Peyer's patch (tissue), 4 donors: Measurements from ENCODE around the gene ABCA13. TPM values are rescaled to one million over a fixed set of nuclear protein-coding genes. Genes with fewer than 3 reads are reported as not detected.
"Not testable (repeated sequence)": the region's sequence is repeated elsewhere in the genome, so short reads cannot be mapped to it uniquely, and the experiment has no call there.

Experiments
- DNase-seq, 3 donors: peaks; one replicate each; pipeline ENCODE4 v3.0.0-alpha.2; 2017 to 2019
- H3K27ac ChIP-seq, 4 donors: fragments of 200-600 bp; sonication (generic); one replicate each; pipeline ENCODE4 v1.5.1; 2016 to 2019
- H3K27me3 ChIP-seq, 2 donors: fragments of 200-600 bp; sonication (generic); one replicate each; pipeline ENCODE4 v1.5.1; 2019
- H3K36me3 ChIP-seq, 3 donors: fragments of 200-600 bp; sonication (generic); one replicate each; pipeline ENCODE4 v1.5.1; 2016 to 2019
- H3K4me1 ChIP-seq, 4 donors: fragments of 200-600 bp; sonication (generic); one replicate each; pipeline ENCODE4 v1.5.1; 2016 to 2019
- H3K4me3 ChIP-seq, 4 donors: fragments of 200-600 bp; sonication (generic); 1 replicate in 3 of 4; 2 replicates in 1 of 4; pipeline ENCODE4 v1.5.1; 2016 to 2019; ENCODE audit warnings: mild to moderate bottlenecking in 1 of 4
- H3K9me3 ChIP-seq, 4 donors: fragments of 200-600 bp; sonication (generic); one replicate each; pipeline ENCODE4 v1.5.1; 2016 to 2019; ENCODE audit warnings: mild to moderate bottlenecking in 1 of 4
- POLR2A ChIP-seq, 2 donors: fragments of 450-650 bp; IDR thresholded peaks; one replicate each; pipeline ENCODE4 v1.5.1; 2017; ENCODE audit warnings: antibody characterized with exemption in 2 of 2, mild to moderate bottlenecking in 2 of 2, moderate library complexity in 2 of 2
- total RNA-seq, 4 donors: library from RNA; depleted of rRNA; stranded (reverse); fragments of >200 nt; gene quantifications; one replicate each; pipeline ENCODE4 v1.1.0, GENCODE V29; 2016
- TF ChIP-seq, protein P1 (sequence below), 6 experiments: fragments of 450-650 bp in 4 of 6; fragments of 200-600 bp in 2 of 6; sonication (generic) in 1 of 6; IDR thresholded peaks; one replicate each; pipeline ENCODE4 v1.5.1; 2017 to 2019; ENCODE audit warnings: antibody characterized with exemption in 6 of 6, mild to moderate bottlenecking in 3 of 6, moderate library complexity in 1 of 6

Gene ABCA13
- total RNA-seq, 4 donors from 2014 or later = 0.53 to 2.7 (median 1.7) TPM

DNA sequence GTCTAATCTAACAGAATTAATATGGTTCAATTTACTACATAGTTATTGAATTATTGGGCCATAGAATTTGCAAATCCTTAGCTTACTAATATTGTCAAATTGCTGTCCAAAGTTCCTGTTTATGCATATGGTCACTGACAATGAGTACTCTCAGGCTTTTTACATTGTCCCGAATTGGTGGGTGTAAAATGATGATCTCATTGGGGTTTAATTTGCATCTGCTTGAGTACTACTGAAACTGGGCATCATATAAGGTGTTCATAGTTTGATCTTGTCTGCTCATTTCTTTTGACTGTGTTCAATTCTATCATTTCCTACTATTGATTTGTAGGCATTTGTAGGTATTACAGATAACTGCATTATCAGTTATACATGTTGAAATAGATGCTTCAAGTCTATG is 12.7 kb downstream of the ABCA13 start:
- DNase-seq = no peak
- Histone ChIP-seq H3K27ac (no peak overlapping the region), H3K4me1 (no peaks in the 10 kb centered on the region), H3K36me3 (no peaks in the 10 kb centered on the region), H3K9me3 (no peaks in the 10 kb centered on the region), H3K4me3 (no peak overlapping the region), H3K27me3 (no peaks in the 10 kb centered on the region)
- no peak for TF ChIP-seq POLR2A (IDR thresholded peaks at IDR 0.05)

DNA sequence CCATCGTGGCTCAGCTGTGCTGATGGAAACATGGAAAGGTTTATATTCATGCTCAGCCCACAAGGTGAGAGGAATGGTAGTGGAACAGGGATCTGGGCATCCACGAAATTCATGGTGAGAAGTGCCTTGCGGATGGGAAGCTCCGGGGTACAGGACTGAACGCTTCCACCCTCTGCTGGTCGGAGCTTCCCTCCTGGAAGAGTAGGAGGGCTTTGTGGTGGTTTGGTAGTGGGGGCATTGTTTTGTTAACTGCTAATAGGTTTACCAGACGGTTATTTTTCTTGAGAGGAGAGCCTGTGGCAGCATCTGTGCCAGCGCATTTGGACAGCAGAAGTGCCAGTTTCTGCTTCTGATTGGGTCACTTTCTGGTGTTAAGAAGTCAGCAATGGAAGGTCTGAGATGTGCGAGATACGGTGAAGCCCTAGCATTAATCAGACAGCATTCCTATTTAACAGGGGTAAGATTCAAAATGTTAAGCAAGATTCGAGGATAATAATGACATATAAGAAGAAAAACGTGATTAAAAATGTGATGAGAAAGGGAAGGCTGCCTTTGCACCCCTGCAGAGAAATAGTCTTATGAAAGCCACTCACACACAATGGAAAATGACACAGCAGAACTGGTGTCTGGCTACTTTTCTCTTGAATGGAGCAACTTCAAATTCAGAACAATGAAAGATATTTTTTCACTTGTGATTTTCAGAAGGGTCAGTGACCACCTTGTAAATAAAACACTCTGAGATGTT is 17.7 kb downstream of the ABCA13 start:
- Histone ChIP-seq H3K27ac (no peak overlapping the region), H3K27me3 (no peaks in the 10 kb centered on the region), H3K36me3 (no peaks in the 10 kb centered on the region), H3K4me3 (no peak overlapping the region), H3K9me3 (no peaks in the 10 kb centered on the region), H3K4me1 (no peaks in the 10 kb centered on the region)
- DNase-seq = no peak
- TF ChIP-seq, protein P1, sequence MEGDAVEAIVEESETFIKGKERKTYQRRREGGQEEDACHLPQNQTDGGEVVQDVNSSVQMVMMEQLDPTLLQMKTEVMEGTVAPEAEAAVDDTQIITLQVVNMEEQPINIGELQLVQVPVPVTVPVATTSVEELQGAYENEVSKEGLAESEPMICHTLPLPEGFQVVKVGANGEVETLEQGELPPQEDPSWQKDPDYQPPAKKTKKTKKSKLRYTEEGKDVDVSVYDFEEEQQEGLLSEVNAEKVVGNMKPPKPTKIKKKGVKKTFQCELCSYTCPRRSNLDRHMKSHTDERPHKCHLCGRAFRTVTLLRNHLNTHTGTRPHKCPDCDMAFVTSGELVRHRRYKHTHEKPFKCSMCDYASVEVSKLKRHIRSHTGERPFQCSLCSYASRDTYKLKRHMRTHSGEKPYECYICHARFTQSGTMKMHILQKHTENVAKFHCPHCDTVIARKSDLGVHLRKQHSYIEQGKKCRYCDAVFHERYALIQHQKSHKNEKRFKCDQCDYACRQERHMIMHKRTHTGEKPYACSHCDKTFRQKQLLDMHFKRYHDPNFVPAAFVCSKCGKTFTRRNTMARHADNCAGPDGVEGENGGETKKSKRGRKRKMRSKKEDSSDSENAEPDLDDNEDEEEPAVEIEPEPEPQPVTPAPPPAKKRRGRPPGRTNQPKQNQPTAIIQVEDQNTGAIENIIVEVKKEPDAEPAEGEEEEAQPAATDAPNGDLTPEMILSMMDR (IDR thresholded peaks at IDR 0.05) = no peak
- TF ChIP-seq POLR2A (IDR thresholded peaks at IDR 0.05) = no peak

DNA sequence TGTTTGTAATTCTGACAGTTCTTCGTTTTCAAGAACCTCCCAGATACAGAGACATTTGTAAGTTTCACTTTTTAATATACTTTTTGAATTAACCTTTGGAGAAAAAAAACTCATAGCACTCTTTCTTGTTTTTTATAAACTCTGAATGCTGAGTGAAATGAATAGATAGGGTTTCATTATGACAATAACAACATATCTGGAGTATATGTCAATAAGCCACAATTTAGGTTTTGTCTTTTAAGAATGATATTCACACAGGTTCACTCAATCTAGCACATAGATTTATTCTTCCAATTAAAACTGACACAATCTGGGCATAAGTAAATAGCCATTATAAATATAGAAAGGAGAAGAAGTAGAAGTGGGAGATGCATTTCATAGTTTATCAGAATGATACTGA is 21.7 kb downstream of the ABCA13 start:
- Histone ChIP-seq H3K9me3 (no peaks in the 10 kb centered on the region), H3K4me3 (no peak overlapping the region), H3K4me1 (no peaks in the 10 kb centered on the region), H3K27ac (no peak overlapping the region), H3K36me3 (no peaks in the 10 kb centered on the region), H3K27me3 (no peaks in the 10 kb centered on the region)
- DNase-seq = no peak
- TF ChIP-seq, protein P1 (IDR thresholded peaks at IDR 0.05) = no peak
- TF ChIP-seq POLR2A (IDR thresholded peaks at IDR 0.05) = no peak

DNA sequence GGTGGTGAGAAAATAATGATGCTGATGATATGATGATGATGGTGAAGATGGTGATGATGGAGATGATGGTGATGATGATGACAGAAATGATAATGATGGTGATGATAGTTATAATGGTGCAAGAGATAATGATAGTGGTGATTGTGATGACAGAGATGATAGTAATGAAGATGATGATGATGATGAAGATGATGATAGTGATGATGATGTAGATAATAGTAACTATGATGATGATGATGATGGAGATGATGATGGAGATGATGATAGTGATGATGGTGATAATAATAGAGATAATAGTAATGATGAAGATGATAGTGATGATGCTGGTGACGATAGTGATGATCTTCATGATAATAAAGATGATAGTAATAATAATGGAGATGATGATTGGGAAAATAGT is 22.2 kb downstream of the ABCA13 start:
- Histone ChIP-seq H3K36me3 (no peaks in the 10 kb centered on the region), H3K27ac (no peak overlapping the region), H3K9me3 (no peaks in the 10 kb centered on the region), H3K4me3 (no peak overlapping the region), H3K4me1 (no peaks in the 10 kb centered on the region), H3K27me3 (no peaks in the 10 kb centered on the region)
- no peak for DNase-seq
- TF ChIP-seq, protein P1 (IDR thresholded peaks at IDR 0.05) = no peak
- TF ChIP-seq POLR2A (IDR thresholded peaks at IDR 0.05) = no peak

DNA sequence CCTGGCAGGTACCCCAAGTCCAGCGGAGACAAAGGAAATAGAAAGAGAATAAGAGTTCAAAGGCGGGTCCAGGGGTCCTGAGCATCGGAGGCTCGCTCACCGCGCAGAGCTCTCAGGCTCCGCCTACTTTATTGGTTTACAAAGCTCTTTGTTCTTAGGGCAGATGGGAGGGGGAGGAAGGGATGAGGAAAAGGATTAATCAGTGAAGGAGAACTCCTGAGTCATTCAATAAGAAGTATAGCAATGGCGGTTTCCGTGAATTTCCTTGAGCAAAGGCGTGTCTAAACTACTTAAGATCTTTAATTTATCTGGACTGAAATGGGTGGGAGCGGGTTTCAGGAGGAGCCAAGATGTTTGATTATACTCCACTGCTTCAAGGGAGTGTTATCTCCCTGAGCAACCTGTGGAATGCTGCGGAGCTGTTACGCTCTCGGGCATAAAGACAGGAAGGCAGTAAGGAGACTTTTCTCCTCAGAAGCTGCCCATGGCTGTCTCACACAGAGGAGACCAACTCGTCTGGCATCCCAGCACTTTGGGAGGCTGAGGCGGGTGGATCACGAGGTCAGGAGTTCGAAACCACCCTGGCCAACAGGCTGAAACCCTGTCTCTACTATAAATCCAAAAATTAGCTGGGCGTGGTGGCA is 29.8 kb downstream of the ABCA13 start:
- H3K4me3 ChIP-seq = peak overlapping the region in 2 of 4 donors; percentile 30 to 39
- H3K4me1 ChIP-seq, DNase-seq, H3K27ac ChIP-seq, H3K27me3 ChIP-seq, H3K36me3 ChIP-seq, H3K9me3 ChIP-seq: not testable (repeated sequence)

DNA sequence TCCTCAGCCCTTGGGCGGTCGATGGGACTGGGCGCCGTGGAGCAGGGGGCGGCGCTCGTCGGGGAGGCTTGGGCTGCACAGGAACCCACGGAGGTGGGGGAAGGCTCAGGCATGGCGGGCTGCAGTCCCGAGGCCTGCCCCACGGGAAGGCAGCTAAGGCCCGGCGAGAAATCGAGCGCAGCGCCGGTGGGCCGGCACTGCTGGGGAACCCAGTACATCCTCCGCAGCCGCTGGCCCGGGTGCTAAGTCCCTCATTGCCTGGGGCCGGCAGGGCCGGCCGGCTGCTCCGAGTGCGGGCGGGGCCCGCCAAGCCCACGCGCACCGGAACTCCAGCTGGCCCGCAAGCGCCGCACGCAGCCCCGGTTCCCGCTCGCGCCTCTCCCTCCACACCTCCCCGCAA is 31.7 kb downstream of the ABCA13 start:
- not testable (repeated sequence) for H3K4me3 ChIP-seq, H3K4me1 ChIP-seq, H3K36me3 ChIP-seq, H3K9me3 ChIP-seq, H3K27ac ChIP-seq, DNase-seq, H3K27me3 ChIP-seq

DNA sequence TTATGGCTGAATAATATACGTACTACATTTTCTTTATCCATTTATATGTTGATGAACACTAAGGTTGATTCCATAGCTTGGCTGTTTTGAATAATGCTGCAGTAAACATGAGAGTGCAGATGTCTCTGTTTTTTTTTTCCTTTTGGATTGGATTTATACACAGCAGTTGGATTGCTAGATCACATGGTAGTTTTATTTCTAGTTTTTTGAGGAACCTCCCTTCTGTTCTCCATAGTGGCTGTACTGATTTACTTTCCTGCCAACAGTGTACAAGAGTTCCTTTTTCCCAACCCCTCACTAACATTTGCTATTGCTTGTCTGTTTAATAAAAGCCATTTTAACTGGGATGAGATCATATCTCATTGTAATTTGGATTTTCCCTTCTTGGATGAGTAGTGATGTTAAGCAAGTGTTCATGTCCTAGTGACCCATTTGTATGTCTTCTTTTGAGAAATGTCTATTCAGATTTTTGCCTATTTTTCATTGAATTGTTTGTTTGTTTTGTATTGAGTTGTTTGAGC is 36.0 kb downstream of the ABCA13 start:
- H3K27ac ChIP-seq = no peak overlapping the region
- H3K36me3 ChIP-seq = no peaks in the 10 kb centered on the region
- H3K27me3 ChIP-seq = no peaks in the 10 kb centered on the region
- no peak for DNase-seq
- H3K4me3 ChIP-seq = no peak overlapping the region
- TF ChIP-seq, protein P1 (IDR thresholded peaks at IDR 0.05) = no peak
- TF ChIP-seq POLR2A (IDR thresholded peaks at IDR 0.05) = no peak
- H3K9me3 ChIP-seq = no peaks in the 10 kb centered on the region
- no peaks in the 10 kb centered on the region for H3K4me1 ChIP-seq
